Measurements from ENCODE around the gene FNDC5. TPM values are rescaled to one million over a fixed set of nuclear protein-coding genes. Genes with fewer than 3 reads are reported as not detected.
A peak's percentile ranks its signal among the peaks of the same experiment; 100 is the strongest.

The FNDC5 gene
- total and polyA plus RNA-seq, 8 donors: 4.6 to 13.3 (median 8.9) TPM; not detected in 1

DNA sequence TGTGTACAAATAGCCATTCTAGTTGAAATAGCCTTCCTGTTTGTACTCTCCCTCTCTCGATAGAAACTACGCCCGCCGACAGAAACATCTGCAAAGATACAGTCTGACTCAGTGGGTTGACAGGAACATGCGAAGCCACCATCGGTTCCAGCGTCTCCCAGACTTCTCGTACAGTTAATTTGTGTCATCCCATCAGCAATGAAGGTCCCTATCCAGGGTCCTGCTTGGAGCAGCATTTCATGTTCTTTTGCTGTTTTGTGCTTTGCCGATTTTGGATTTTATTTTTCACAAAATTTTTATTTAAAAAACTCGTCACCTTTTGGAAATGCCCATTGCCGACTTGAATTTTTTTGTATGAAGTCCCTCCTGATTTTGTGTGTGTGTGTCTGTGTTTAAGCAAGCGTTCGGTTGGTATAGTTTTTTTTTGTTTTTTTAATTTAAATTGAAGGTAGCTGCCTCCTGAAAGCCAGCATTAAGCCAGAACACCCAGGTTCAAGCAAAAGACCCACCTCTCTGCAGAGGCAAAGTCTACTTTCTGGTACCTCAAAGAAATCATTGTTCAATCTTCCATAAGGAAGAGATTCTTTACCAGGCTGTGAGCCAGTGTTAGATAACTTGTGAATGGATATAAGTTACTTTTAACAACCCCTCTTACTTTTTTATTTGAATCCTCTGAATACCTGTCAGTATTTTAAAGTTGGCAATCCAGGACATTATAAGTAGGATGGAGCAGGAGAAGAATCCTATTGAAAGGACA, 14.7 kb downstream of the FNDC5 start:
- TF ChIP-seq, protein P1, sequence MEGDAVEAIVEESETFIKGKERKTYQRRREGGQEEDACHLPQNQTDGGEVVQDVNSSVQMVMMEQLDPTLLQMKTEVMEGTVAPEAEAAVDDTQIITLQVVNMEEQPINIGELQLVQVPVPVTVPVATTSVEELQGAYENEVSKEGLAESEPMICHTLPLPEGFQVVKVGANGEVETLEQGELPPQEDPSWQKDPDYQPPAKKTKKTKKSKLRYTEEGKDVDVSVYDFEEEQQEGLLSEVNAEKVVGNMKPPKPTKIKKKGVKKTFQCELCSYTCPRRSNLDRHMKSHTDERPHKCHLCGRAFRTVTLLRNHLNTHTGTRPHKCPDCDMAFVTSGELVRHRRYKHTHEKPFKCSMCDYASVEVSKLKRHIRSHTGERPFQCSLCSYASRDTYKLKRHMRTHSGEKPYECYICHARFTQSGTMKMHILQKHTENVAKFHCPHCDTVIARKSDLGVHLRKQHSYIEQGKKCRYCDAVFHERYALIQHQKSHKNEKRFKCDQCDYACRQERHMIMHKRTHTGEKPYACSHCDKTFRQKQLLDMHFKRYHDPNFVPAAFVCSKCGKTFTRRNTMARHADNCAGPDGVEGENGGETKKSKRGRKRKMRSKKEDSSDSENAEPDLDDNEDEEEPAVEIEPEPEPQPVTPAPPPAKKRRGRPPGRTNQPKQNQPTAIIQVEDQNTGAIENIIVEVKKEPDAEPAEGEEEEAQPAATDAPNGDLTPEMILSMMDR (IDR thresholded peaks at IDR 0.05): no peak
- no peaks in the 10 kb centered on the region for H3K4me1 ChIP-seq
- peaks cover 0 to 64% of the 10 kb centered on the region in 2 donors for H3K36me3 ChIP-seq
- DNase-seq: no peak
- no peak for ATAC-seq
- no peaks in the 10 kb centered on the region for H3K9me3 ChIP-seq
- no peaks in the 10 kb centered on the region for H3K27me3 ChIP-seq
- H3K27ac ChIP-seq: no peak overlapping the region
- intact Hi-C loops (cut with DNase I): no loop called here
- no peak overlapping the region for H3K4me3 ChIP-seq

DNA sequence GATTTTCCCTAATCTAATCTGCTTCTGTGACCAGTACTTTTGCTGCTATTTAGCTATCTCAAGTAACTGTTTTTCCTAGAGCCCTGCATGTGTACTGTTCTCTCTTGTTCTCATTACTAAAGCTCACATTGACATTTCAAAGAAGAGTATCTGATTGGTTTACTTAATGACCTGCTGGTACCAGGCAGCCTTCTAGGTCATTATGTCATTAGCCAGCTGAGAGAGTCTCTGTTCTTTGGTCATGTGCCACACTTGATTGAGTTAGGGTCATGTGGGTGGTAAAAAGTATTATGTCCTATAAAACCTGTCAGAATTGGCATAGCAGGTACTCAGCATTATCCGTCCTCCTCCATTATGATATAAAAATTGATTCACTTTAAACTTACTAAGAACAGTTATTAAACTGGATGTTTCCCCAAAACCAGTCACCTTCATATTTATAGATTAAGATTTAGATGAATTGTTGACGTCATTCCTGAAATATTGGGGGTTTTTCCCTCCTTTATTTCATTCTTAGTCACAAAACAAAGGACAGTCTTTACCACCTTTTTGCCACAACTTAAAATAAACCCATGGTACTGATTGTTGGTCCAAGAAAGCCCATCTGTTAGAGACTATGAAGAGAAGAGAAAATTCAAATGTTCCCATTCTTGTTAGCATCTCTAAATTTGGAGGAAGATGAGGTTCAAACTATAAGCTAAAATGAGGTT, 22.2 kb downstream of the FNDC5 start:
- TF ChIP-seq, protein P1 (IDR thresholded peaks at IDR 0.05): no peak
- Histone ChIP-seq H3K27ac (no peak overlapping the region), H3K9me3 (peaks cover 0 to 7% of the 10 kb centered on the region in 2 donors), H3K4me3 (no peak overlapping the region), H3K4me1 (no peaks in the 10 kb centered on the region), H3K36me3 (peaks cover 0 to 61% of the 10 kb centered on the region in 2 donors), H3K27me3 (no peaks in the 10 kb centered on the region)
- intact Hi-C loops (cut with DNase I): no loop called here
- ATAC-seq (no peak), DNase-seq (no peak)

DNA sequence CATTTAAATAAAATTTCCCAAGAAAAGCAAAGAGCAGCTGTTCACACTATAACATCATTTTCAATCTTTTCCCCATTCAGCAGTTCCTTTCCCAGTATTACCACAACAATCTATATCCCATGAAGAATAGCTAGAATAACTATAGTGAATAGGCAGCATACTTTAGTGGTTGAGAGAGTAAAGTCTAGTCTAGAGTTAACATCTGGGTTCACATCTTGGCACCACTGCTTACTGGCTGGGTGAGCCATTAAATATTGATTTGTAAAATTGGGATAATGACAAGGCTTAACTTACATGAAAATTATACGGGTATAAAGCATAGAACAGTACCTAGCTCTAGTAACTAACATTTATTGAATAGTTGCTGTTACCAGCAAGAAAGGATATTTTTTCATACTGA, 38.8 kb downstream of the FNDC5 start:
- DNase-seq: no peak
- intact Hi-C loops (cut with DNase I): no loop called here
- no peak overlapping the region for H3K27ac ChIP-seq
- TF ChIP-seq, protein P1 (IDR thresholded peaks at IDR 0.05): no peak
- H3K4me1 ChIP-seq: no peaks in the 10 kb centered on the region
- H3K4me3 ChIP-seq: no peak overlapping the region
- ATAC-seq: no peak
- H3K27me3 ChIP-seq: no peaks in the 10 kb centered on the region
- peaks cover 0 to 82% of the 10 kb centered on the region in 2 donors for H3K36me3 ChIP-seq
- H3K9me3 ChIP-seq: no peaks in the 10 kb centered on the region

DNA sequence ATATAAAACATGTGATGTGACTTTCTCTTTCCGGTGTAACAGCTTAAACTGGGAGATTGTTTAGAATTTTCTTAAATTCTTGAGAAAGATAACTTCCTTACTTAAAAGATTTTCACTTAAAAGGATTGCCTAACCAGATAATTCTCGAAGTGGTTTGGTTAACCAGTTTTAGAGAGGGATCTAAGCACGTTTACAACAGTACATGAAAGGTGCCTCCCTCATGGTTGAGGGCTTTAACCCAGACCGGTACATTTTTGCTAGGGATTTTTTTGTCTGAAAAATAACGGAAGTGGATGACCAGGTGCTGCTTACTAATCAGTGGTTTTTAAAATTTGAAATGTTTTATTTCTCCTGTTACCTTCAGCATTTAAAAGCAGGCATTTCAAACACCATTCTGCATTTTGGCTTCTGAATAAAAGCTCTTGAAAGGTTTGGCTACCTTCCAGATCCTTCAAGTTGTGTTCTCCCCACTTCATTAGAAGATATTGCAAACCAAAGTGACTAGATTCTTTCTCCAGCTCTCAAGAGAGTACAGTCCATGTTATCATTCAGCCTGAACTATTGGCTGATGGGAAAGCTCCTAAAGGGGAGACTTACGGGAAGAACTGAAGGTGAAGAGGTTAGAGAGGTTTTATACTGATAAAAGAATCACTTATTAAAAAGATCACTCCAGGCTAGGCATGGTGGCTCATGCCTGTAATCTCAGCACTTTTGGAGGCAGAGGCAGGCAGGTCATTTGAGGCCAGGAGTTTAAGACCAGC, 40.4 kb downstream of the FNDC5 start:
- intact Hi-C loops (cut with DNase I): no loop called here
- no peak overlapping the region for H3K27ac ChIP-seq
- H3K4me1 ChIP-seq: no peaks in the 10 kb centered on the region
- no peak overlapping the region for H3K4me3 ChIP-seq
- H3K27me3 ChIP-seq: no peaks in the 10 kb centered on the region
- H3K36me3 ChIP-seq: peaks cover 0 to 95% of the 10 kb centered on the region in 2 donors
- DNase-seq (no peak), ATAC-seq (peak; percentile 72)
- no peaks in the 10 kb centered on the region for H3K9me3 ChIP-seq
- TF ChIP-seq, protein P1 (IDR thresholded peaks at IDR 0.05): no peak

DNA sequence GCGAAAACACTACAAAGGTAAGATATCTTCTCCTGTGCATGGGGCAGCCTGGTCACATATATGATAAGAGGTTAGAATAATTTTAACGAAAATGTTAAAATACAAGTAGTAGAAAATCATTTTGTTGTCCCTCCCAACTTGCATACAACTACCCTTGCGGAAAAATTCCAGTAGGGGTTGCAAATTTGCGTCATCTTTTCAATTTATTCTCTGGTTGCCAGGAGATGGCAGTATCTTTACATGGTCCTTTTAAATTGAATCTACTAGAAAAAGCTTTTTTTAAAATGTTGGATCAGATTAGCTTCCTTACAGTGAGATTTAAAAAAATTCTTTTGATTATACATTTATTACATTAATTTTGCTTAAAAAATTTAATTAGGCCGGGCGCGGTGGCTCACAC, 42.4 kb downstream of the FNDC5 start:
- intact Hi-C loops (cut with DNase I): no loop called here

More for the DNA sequence above, 42.4 kb downstream of the FNDC5 start:
- H3K36me3 ChIP-seq: peaks cover 0 to 78% of the 10 kb centered on the region in 2 donors
- DNase-seq (no peak), ATAC-seq (no peak)
- no peaks in the 10 kb centered on the region for H3K4me1 ChIP-seq
- H3K9me3 ChIP-seq: no peaks in the 10 kb centered on the region
- H3K4me3 ChIP-seq: no peak overlapping the region
- TF ChIP-seq, protein P1 (IDR thresholded peaks at IDR 0.05): no peak
- H3K27me3 ChIP-seq: no peaks in the 10 kb centered on the region
- H3K27ac ChIP-seq: no peak overlapping the region
